Hepatocyte (in vitro differentiated cells): ENCODE results near the gene ATP6V0D1. TPM values are rescaled to one million over a fixed set of nuclear protein-coding genes. Genes with fewer than 3 reads are reported as not detected.

ENCODE experiments used
- DNase-seq: peaks from one replicate; pipeline ENCODE4 v3.0.0-alpha.2; 2016; ENCODE audit warnings: low spot score
- H2AFZ ChIP-seq: fragments of 200-600 bp; sonication (generic); 2 replicates; pipeline ENCODE4 v1.6.0; 2016; ENCODE audit warnings: antibody characterized with exemption, mild to moderate bottlenecking
- H3K27ac ChIP-seq: fragments of 200-600 bp; sonication (generic); 2 replicates; pipeline ENCODE4 v1.5.1; 2016; ENCODE audit warnings: mild to moderate bottlenecking
- H3K27me3 ChIP-seq: fragments of 200-600 bp; sonication (generic); 2 replicates; pipeline ENCODE4 v1.6.1; 2016
- H3K36me3 ChIP-seq: fragments of 200-600 bp; sonication (generic); replicated peaks from 2 replicates; pipeline ENCODE4 v1.5.1; 2016; ENCODE audit warnings: low read depth; ENCODE audit not compliant: insufficient read depth
- H3K4me1 ChIP-seq: fragments of 200-600 bp; sonication (generic); 2 replicates; pipeline ENCODE4 v1.5.1; 2016; ENCODE audit warnings: mild to moderate bottlenecking, moderate library complexity; ENCODE audit not compliant: insufficient read depth
- H3K4me2 ChIP-seq: fragments of 200-600 bp; sonication (generic); 2 replicates; pipeline ENCODE4 v1.6.0; 2016
- H3K4me3 ChIP-seq: fragments of 200-600 bp; sonication (generic); 2 replicates; pipeline ENCODE4 v1.5.1; 2016; ENCODE audit warnings: mild to moderate bottlenecking
- H3K79me2 ChIP-seq: fragments of 200-600 bp; sonication (generic); 2 replicates; pipeline ENCODE4 v1.6.0; 2017; ENCODE audit warnings: mild to moderate bottlenecking
- H3K9me2 ChIP-seq: fragments of 200-600 bp; sonication (generic); replicated peaks from 2 replicates; pipeline ENCODE4 v1.6.0; 2017; ENCODE audit warnings: mild to moderate bottlenecking; ENCODE audit not compliant: insufficient read depth
- H3K9me3 ChIP-seq: fragments of 200-600 bp; sonication (generic); 2 replicates; pipeline ENCODE4 v1.5.1; 2016; ENCODE audit warnings: low read depth, mild to moderate bottlenecking
- H4K20me1 ChIP-seq: fragments of 200-600 bp; sonication (generic); 2 replicates; pipeline ENCODE4 v1.6.0; 2016; ENCODE audit warnings: mild to moderate bottlenecking; ENCODE audit not compliant: insufficient read depth, poor library complexity, severe bottlenecking
- EZH2 ChIP-seq: fragments of 200-600 bp; sonication (generic); IDR thresholded peaks from 2 replicates; pipeline ENCODE4 v1.6.1; 2016; ENCODE audit warnings: antibody characterized with exemption, mild to moderate bottlenecking, borderline replicate concordance
- EZH2phosphoT487 ChIP-seq: fragments of 200-600 bp; sonication (generic); IDR thresholded peaks from one replicate; pipeline ENCODE4 v1.6.1; 2018; ENCODE audit warnings: antibody characterized with exemption, mild to moderate bottlenecking, low read depth, moderate library complexity; ENCODE audit not compliant: unreplicated experiment, severe bottlenecking
- WGBS: methylation state at CpG from one replicate; pipeline ENCODE4 v1.1.6; 2016; ENCODE audit warnings: low lambda C conversion rate; ENCODE audit errors: missing lambda C conversion rate; 5-methylcytosine and 5-hydroxymethylcytosine counted together
- polyA plus RNA-seq: library from polyadenylated mRNA; unstranded; fragments of >200 nt; fragmentation: Nextera tagmentation; extraction: Ambion mirVana; gene quantifications from 2 replicates; pipeline ENCODE4 v1.2.1, GENCODE V29; 2016
- total RNA-seq: library from RNA; depleted of rRNA; stranded (reverse); fragments of >200 nt; gene quantifications from 2 replicates; pipeline ENCODE4 v1.2.3, GENCODE V29; 2014
- TF ChIP-seq, protein P1 (sequence below): fragments of 200-600 bp; sonication (generic); IDR thresholded peaks from 2 replicates; pipeline ENCODE4 v1.5.1; 2016; ENCODE audit warnings: antibody characterized with exemption, mild to moderate bottlenecking; ENCODE audit not compliant: poor library complexity

ATP6V0D1 gene
- total and polyA plus RNA-seq, 2 experiments from 2014 or later, result 157 to 223 TPM

DNA sequence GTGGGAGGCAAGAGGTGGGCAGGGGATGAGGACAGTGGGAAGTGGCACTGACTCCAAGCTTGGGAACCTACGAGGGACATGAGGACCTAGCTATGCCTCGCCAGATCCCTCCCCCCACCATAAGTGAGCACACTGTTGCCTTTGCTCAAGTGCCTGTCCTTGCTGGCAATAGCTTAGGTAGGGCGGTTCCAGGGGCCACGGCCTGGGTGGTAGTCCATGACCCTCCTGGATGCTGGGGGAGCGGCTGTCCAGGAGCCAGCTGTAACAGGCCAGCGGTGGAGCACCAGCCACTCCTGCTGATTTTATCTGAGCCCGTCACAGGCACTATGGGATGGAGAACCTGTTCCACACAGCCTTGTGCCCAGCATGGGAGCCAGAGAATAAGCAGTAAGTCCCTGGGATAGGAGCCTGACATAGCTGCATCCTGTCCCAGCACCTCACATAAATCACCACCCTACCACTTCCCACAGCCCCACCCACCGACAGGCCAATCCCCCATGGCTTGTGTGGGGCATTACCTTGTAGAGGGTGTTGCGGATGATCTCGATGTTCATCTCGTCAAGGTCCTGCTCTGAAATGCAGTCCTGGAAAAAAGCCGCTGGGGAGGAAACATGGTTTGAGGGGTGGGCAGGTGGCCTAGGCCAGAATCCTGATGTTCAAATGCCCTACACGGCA is 38.2 kb downstream of the ATP6V0D1 start:
- H3K9me3 ChIP-seq, result no peaks in the 10 kb centered on the region
- TF ChIP-seq, protein P1, sequence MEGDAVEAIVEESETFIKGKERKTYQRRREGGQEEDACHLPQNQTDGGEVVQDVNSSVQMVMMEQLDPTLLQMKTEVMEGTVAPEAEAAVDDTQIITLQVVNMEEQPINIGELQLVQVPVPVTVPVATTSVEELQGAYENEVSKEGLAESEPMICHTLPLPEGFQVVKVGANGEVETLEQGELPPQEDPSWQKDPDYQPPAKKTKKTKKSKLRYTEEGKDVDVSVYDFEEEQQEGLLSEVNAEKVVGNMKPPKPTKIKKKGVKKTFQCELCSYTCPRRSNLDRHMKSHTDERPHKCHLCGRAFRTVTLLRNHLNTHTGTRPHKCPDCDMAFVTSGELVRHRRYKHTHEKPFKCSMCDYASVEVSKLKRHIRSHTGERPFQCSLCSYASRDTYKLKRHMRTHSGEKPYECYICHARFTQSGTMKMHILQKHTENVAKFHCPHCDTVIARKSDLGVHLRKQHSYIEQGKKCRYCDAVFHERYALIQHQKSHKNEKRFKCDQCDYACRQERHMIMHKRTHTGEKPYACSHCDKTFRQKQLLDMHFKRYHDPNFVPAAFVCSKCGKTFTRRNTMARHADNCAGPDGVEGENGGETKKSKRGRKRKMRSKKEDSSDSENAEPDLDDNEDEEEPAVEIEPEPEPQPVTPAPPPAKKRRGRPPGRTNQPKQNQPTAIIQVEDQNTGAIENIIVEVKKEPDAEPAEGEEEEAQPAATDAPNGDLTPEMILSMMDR, result no peak
- TF ChIP-seq EZH2 (no peak), EZH2phosphoT487 (no peak)
- peaks cover under 1% of the 10 kb centered on the region for H3K79me2 ChIP-seq
- H3K27me3 ChIP-seq, result no peaks in the 10 kb centered on the region
- H3K4me2 ChIP-seq, result no peak overlapping the region
- 95% methylated on average over 13 of the region's 13 CpGs for WGBS
- H3K4me3 ChIP-seq, result no peak overlapping the region
- no peaks in the 10 kb centered on the region for H3K36me3 ChIP-seq
- H2AFZ ChIP-seq, result no peak overlapping the region
- H3K9me2 ChIP-seq, result no peaks in the 10 kb centered on the region
- no peak for DNase-seq
- peaks cover 43% of the 10 kb centered on the region for H4K20me1 ChIP-seq
- H3K27ac ChIP-seq, result no peak overlapping the region
- H3K4me1 ChIP-seq, result peaks cover 20% of the 10 kb centered on the region

DNA sequence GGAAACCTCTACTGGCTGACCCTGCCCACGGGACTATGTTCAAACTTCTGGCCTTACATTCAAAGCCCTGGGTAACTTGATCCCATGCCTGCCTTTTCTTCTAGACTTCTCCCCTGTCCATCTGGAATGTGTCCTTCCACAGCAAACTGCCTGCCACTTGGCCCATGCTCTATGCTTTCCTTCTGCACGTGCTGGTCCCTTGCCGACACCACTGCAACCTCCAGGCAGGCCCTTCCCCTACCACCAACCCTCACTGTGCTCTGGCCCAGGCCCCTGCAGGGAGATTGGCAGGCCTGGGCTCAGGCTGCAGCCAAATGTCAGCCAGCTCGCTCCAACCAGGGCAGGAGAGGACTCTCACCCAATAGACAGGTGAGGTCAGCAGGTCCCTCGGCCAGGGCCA is 39.0 kb downstream of the ATP6V0D1 start:
- Histone ChIP-seq H3K4me2 (no peak overlapping the region), H3K9me3 (no peaks in the 10 kb centered on the region), H3K27me3 (no peaks in the 10 kb centered on the region), H3K36me3 (no peaks in the 10 kb centered on the region), H2AFZ (no peak overlapping the region), H4K20me1 (peaks cover 35% of the 10 kb centered on the region), H3K79me2 (no peaks in the 10 kb centered on the region), H3K9me2 (no peaks in the 10 kb centered on the region), H3K4me1 (peaks cover 12% of the 10 kb centered on the region), H3K27ac (no peak overlapping the region), H3K4me3 (no peak overlapping the region)
- WGBS, result 75% methylated on average over 5 of the region's 5 CpGs
- DNase-seq, result no peak
- TF ChIP-seq, protein P1, result no peak
- no peak for TF ChIP-seq EZH2phosphoT487
- TF ChIP-seq EZH2, result no peak

DNA sequence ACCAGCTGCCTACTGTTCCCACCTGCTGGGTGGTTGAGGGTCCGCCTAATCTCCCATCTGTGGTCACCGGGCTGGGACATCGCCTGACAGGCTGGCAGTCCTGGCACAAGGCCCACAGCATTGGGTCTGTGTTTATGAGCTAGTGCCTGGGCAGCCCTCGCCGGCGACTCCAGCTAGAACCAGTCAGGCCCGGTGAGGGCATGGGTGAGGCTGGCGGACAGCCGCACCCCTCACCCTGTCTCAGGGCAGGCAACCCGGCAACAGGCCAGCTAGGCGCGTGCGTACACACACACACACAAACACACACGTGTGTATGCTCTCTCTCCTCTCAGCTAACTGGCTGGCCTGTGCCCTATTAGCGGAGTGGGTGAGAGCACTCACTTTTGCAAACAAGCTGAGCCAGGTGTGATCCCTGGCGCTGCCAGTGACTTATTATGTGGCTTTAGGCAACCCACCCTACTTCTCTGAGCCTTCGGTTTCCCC is 39.6 kb downstream of the ATP6V0D1 start:
- no peak overlapping the region for H3K4me3 ChIP-seq
- H3K79me2 ChIP-seq, result no peaks in the 10 kb centered on the region
- WGBS, result 93% methylated on average over 17 of the region's 17 CpGs
- no peaks in the 10 kb centered on the region for H3K36me3 ChIP-seq
- no peaks in the 10 kb centered on the region for H3K27me3 ChIP-seq
- no peak overlapping the region for H3K4me2 ChIP-seq
- no peak overlapping the region for H3K27ac ChIP-seq
- DNase-seq, result no peak
- H3K9me3 ChIP-seq, result no peaks in the 10 kb centered on the region
- no peaks in the 10 kb centered on the region for H3K9me2 ChIP-seq
- H2AFZ ChIP-seq, result no peak overlapping the region
- TF ChIP-seq EZH2, result no peak
- TF ChIP-seq, protein P1, result no peak
- H4K20me1 ChIP-seq, result peaks cover 29% of the 10 kb centered on the region
- H3K4me1 ChIP-seq, result peaks cover 6% of the 10 kb centered on the region
